Ishikawa (cell line): Measurements from ENCODE around the gene PLEKHA1.

ENCODE experiments used
- CEBPB ChIP-seq: IDR thresholded peaks from 2 replicates; pipeline ENCODE4 v1.6.1; 2012
- CREB1 ChIP-seq: IDR thresholded peaks from 2 replicates; pipeline ENCODE4 v1.6.1; 2012; ENCODE audit warnings: low read depth
- MAX ChIP-seq: IDR thresholded peaks from 2 replicates; pipeline ENCODE4 v1.6.1; 2012
- RAD21 ChIP-seq: IDR thresholded peaks from 2 replicates; pipeline ENCODE4 v1.6.1; 2012; ENCODE audit warnings: low read depth
- TEAD4 ChIP-seq: IDR thresholded peaks from 2 replicates; pipeline ENCODE4 v1.6.1; 2012

- no peak for TF ChIP-seq TEAD4
- TF ChIP-seq MAX: no peak
- no peak for TF ChIP-seq RAD21
- TF ChIP-seq CREB1: no peak
- no peak for TF ChIP-seq CEBPB
Observed at GRCh38 chr10:122420624-122421007, 46.1 kb downstream of the PLEKHA1 start.
